OCI-LY1 (cell line): Measurements from ENCODE around the gene EHF.

Source experiments
- EZH2 ChIP-seq: fragments of 200-600 bp; sonication (generic), shearing (Covaris generic); IDR thresholded peaks from 2 replicates; pipeline ENCODE4 v1.8.0; 2017; ENCODE audit warnings: borderline replicate concordance, mixed run types, mild to moderate bottlenecking, antibody characterized with exemption, low read length, moderate library complexity, mixed read lengths
- TF ChIP-seq, protein P1 (sequence below): fragments of 200-600 bp; sonication (generic), shearing (Covaris generic); IDR thresholded peaks from 2 replicates; pipeline ENCODE4 v1.5.1; 2017; ENCODE audit warnings: mild to moderate bottlenecking, antibody characterized with exemption, low read length, moderate library complexity, mixed read lengths

DNA sequence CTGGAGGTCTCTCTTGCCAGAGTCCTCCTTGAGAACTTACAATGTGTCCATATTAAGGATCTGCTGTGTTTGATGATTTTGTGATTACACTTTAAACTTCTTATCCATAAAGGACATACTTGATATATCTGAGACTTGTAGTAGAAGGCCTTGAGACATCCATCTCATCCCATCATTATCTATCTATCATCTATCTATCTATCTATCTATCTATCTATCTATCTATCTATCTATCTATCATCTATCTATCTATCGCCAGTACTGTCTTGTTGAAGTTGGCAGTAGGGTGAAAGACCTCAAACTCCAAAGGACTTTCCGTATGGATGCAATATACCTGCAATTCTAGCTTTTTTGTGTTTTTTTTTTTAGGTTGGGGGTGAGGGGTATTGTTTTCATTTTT is 2.5 kb upstream of the EHF start:
- TF ChIP-seq, protein P1, sequence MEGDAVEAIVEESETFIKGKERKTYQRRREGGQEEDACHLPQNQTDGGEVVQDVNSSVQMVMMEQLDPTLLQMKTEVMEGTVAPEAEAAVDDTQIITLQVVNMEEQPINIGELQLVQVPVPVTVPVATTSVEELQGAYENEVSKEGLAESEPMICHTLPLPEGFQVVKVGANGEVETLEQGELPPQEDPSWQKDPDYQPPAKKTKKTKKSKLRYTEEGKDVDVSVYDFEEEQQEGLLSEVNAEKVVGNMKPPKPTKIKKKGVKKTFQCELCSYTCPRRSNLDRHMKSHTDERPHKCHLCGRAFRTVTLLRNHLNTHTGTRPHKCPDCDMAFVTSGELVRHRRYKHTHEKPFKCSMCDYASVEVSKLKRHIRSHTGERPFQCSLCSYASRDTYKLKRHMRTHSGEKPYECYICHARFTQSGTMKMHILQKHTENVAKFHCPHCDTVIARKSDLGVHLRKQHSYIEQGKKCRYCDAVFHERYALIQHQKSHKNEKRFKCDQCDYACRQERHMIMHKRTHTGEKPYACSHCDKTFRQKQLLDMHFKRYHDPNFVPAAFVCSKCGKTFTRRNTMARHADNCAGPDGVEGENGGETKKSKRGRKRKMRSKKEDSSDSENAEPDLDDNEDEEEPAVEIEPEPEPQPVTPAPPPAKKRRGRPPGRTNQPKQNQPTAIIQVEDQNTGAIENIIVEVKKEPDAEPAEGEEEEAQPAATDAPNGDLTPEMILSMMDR, result no peak
- no peak for TF ChIP-seq EZH2
